HG03354 (cell line): ENCODE results near the gene LGALS3BP.
"Not testable (repeated sequence)": the region's sequence is repeated elsewhere in the genome, so short reads cannot be mapped to it uniquely, and the experiment has no call there.

Experiments
- ATAC-seq: cut with Tn5 transposase; IDR thresholded peaks from one replicate; pipeline ENCODE4 v1.9.1; 2021; ENCODE audit warnings: mild to moderate bottlenecking; ENCODE audit not compliant: unreplicated experiment, poor library complexity, severe bottlenecking

Gene LGALS3BP

DNA sequence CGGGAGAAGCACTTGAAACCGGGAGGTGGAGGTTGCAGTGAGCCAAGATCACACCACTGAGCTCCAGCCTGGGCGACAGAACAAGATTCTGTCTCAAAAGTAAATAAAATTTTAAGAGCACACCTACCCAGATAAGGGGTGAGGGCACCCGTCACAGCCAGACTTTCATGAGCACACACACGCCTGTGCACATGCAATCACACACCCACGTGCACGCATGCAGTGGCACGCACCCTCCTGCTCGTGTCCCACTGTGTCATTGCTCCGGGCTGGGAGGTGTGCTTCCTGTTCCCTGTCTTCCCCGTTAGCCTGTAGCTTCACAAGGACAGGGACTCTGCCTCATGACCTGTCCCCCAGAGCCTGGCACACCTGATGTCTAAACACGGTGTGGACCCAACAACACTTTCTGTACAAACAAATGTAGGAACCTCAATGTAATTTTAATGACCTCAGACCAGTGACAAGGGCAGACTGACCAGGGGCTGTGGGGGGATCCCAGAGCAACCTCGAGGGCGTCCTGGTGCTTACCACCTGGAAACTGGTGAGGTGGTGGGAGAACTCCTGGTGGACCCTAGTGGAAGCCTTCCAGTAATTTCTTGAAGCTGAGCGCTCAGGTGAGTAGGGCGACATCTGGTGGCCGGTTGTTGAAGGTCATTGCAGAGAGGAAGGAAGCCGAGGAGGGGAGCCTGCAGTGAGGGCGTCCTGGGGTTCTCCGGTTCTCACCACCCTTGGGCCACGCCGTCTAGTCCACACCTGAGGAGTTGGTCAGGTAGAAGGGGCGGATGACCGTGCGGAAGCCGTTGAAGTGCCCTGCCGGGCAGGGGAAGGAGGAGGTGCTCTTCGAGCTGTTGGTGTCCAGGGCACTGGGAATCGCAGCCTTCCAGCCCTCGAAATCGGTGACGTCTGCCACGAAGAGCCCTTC, 8.6 kb downstream of the LGALS3BP start:
- ATAC-seq: no peak

DNA sequence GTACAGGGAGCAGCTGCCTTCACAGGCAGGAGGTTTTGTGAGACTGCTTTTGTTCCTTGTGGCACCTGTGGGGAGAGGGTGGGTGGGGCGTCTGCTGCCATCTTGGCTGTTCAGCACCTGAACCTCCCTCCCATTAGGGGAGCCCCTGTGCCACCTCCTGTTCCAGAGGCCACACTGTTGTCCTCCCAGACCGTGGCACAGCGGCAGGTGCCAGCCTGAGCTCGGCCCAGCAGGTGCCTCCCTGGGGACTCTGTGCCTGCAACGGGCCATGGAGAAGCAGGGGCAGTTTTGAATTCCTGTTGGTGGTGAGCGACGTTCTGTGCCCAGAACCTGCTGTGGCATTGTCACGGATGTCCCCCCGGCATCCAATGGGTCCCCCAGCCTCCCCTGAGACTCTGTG, 9.9 kb downstream of the LGALS3BP start:
- ATAC-seq: no peak

DNA sequence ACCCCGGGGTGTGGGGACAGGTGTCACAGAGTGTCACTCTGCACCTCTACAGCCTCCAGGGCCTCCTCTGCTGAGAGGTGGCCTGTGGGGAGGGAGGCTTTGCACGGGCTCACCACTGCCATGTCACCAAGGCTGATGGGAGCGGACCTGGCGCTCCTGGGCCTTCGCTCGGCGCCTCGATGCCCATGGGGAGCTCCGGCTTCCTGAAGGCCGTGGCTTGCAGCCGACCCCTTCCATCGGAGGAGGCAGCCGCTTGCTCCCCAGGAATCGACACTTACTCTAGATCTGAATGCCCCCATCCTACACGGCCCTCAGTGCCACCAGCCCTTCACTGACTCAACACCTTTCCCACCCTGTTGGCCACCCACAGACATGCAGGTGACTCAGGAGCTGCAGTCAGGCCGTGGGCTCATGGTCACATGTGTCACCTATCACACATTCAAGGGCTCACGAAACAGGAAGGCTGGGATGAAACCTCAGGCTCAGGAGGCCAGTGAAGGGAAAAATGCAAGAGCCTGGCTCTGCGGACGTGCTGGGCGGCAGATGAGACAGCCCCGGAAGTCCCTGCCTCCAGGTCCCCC, 11.9 kb downstream of the LGALS3BP start:
- no peak for ATAC-seq

DNA sequence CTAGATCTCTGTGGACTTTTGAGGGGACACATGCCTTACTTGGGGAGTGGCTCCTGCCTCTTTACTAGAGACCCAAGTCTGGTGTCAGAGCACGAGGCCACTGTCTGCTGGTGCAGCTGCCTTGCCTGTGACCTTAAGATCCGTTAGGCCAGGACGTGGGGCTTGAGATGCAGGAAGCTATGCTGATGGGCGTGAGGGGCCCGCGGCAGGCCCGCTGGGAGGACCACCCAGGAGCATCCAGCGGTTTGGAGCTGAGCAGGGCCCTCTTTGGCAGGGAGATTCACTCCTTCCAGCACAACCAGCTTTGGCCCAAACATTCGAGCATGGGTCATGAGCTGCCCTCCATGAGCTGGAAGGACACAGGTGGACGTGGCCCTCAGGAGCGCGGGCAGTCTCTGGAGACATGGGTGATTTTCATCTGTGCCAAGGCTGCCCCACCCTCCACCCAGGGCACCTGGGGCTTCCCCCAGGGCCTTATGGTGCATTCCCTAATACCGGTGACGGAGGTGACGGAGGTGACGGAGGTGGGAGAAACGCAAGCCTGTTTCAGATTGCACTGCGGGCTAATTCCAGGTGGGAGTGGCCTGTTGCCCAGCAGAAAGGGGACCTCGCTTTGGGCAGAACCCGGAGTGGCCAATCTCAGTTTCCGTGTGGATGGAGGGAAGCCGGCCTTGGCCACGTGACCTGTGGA, 12.7 kb downstream of the LGALS3BP start:
- ATAC-seq: no peak

DNA sequence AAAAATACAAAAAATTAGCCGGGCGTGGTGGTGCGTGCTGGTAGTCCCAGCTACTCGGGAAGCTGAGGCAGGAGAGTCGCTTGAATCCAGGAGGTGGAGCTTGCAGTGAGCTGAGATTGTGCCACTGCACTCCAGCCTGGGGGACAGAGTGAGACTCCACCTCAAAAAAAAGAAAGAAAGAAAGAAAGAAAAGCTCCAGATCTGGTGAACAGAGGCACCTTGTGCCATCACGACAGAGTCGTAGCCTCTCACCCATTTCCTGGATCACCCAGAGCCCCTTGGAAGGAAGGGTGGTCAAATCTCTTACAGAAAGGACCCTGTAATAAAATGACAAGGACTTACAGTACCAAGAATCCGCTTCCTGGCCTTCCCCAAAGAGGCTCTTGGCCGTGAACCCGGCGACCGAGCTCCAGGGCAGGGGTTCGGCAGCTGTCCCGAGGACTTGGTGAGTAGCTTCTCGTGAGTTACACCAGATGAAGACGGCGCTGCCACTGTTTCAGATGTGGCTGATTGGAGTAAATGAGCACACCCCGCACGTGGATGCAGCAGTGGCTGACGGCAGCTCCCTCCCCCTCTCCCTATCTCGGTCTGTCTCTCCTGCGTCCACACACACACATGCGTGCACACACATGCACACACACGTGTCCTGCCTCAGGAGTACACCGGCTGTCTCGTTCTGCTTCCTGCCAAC, 13.5 kb downstream of the LGALS3BP start:
- ATAC-seq: no peak

DNA sequence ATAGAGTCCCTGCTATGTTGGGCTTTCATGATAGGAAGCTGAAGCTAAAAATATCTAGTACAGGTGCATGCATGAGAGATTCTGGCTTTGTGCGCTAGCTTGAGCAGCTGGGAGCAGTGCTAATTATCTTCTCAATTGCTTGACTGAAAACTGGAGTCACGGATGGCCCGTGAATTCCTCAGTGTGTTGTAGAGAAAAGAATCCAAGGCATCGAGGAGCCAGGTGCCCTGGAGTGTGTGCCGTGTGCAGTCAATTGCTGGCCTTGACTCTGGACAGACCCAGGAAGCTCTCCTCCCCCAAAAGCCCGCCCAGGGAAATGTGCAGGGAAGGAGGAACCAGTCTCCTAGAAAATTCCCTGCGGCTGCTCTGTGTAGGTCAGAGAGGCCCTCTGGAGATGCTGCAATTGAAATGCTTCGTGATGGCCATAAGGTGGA, 14.2 kb downstream of the LGALS3BP start:
- ATAC-seq: no peak

DNA sequence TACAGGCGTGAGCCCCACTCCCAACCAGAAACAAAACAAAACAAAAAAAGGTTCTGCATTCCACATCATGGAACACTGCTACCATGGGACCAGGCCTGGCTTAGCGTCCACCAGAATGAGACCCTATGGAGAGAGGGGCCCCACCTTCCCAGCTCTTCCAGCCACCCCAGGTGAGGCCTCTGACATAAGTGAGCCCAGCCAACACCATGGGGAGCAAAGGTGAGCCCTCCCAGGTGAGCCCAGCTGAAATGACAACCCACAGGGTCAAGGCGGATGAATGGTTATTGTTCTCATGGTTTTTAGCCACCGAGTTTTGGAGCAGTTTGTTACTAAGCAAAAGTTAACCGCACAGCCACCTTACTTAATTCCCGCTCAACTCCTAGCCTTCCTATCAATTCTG, 16.3 kb downstream of the LGALS3BP start:
- no peak for ATAC-seq

DNA sequence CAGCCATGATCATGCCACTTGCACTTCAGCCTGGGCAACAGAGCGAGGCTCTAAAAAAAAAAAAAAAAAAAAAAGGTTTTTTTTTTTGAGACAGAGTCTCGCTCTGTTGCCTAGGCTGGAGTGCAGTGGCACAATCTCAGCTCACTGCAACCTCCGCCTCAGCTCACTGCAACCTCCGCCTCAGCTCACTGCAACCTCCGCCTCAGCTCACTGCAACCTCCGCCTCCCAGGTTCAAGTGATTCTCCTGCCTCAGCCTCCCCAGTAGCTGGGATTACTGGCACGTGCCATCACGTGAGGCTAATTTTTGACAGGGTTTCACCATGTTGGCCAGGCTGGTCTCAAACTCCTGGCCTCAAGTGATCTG, 16.8 kb downstream of the LGALS3BP start:
- not testable (repeated sequence) for ATAC-seq

DNA sequence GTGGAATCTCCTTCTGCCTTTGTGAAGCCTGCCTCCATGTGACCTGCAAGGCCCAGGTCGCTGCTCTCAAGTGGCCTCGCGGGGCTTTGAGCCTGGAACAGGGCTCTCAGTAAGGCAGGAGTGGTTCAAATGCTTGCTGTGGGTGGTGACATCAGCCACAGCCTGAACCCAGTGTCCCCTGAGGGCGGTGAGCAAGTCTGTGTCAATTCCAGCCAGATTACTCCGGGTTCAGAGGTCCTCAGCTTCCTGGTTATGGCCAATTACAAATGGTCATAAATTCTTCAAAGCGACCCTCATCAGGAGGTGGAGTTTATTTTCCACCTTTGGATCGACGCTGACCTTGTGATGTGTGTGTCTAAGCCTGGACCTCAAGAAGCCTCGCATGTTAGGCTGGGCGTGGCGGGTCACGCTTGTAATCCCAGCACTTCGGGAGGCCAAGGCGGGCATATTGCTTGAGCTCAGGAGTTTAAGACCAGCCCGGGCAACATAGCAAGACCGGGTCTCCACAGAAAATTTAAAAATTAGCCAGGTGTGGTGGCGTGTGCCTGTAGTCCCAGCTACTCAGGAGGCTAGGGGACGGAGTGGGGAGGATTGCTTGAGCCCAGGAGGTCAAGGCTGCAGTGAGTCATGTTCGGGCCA, 17.3 kb downstream of the LGALS3BP start:
- ATAC-seq: no peak

DNA sequence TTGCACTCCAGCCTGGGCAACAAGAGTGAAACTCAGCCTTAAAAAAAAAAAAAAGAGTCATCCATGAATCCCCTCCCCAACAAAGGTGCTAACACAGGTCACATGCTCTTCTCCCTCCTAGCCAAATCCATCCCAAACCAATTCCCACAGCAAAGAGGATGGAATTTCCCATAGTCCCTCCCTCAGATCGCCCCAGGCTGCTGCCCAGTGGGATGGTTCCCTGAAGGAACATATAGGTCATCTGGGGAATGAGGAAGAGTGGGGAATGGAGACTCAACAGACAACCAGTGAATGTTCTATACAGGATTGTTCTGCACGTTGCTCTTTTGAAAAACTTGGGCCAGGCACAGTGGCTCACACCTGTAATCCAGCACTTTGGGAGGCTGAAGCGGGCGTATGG, 18.2 kb downstream of the LGALS3BP start:
- no peak for ATAC-seq

DNA sequence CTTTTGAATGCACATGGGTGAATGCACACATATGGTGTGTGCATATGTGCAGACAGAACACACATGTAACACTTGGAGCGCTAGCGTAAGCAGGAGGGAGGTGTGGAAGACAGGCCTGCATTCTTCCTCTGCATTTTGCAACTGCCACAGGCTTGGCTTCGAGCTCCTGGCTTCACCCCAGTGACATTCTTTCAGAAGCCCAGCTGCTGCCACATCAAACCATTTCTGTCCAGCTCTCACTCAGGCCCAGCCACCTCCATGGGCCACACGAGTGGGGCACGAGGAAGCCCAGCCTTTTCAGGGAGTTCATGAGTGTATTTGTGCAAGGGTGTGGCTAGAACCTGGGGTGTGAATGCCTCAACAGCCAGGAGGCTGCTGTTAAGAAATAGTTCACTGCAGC, 18.8 kb downstream of the LGALS3BP start:
- ATAC-seq: no peak

DNA sequence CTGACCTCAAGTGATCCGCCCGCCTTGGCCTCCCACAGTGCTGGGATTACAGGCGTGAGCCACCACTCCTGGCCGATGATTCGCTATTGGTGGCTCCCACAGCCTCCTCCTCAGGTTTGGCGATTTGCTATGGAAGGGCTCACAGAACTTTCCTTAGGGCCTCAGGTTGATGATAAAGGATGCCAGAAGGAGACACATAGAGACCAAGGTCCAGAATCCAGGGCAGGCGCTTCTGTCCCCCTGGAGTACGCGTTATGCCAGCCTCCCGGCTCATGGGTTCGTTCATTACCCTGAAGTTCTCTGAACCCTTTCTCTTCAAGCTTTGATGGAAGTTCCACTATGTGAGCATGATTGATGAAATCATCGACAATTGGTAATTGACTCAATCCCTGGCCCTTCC, 19.9 kb downstream of the LGALS3BP start:
- no peak for ATAC-seq

DNA sequence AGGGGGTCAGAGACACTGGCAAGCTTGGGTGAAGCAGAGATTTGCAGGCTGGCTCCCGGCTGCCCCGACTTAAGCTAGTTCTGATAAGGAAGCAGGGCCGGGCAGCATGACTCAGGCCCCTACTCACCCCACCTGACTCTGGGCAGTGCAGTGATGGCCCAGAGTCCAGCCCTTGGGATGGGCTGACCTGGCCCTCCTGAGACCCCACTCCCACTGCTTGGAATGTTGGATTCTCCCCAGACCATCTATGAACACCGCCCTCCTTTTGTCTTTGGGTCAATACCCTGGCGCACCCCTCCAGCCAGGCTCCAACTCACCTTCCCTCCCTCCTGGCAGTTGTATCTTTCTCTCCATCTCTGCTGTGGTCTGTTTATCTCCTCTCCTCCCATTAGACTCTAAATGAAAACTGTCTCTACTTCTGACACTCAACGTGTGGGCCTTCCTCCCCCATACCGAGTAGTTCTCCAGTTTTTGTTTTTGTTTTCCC, 21.0 kb downstream of the LGALS3BP start:
- ATAC-seq: no peak

DNA sequence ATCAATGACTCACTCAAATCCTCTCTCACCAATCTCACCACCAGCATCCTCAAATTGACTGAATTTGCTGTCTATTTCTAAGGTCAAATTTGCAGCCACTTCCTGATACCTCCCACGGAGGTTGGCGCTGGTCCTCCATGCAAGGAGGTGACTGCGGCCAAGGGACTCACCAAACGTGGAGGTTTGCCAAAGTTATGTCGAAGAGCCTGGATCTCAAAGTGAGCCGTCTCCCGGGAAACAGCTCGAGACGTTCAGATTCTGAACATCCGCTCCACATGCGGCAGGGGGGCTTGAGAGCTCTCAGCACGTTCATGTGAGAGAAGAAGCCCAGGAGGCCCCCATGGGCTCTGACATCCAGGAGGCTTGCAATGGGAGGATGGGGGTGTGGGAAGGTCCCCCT, 22.6 kb downstream of the LGALS3BP start:
- no peak for ATAC-seq

DNA sequence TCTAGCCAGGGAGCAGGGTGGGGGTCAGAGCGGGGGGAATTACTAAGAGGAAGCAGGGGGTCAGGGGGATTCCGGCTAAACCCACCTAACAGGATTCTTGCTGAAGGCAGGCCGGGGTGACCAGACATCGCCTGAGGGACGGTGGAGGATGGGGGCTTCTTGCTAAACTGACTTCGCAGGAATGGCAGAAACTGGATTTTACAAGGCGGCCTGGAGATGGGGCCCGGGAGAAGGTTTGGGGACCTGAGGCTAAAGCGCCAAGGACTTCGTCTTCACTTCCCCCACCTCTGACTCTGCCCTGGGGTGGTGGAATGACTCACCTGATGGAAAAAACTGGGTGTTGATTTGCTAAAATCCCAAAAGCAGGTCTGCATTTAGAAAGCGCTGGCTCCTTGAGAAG, 23.5 kb downstream of the LGALS3BP start:
- ATAC-seq: no peak

DNA sequence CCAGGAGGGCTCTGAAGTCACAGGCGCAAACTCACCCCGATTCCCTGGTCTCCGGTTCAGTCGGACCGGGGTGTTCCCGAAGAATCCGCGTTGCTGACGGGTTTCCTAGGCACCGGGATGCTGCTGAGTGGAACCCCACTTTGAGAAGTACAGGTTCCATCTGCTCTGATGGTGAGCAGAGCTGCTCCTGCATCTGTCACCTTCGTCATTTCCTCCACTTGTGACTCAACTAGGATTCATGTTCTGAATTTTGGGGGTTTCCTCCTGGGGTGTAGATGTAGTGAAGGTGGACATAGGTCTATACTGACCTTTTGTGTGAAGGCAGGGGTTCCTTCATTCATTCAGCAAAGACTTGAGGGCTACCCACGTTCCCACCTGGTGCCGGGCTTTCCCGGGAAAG, 25.0 kb downstream of the LGALS3BP start:
- ATAC-seq: no peak

DNA sequence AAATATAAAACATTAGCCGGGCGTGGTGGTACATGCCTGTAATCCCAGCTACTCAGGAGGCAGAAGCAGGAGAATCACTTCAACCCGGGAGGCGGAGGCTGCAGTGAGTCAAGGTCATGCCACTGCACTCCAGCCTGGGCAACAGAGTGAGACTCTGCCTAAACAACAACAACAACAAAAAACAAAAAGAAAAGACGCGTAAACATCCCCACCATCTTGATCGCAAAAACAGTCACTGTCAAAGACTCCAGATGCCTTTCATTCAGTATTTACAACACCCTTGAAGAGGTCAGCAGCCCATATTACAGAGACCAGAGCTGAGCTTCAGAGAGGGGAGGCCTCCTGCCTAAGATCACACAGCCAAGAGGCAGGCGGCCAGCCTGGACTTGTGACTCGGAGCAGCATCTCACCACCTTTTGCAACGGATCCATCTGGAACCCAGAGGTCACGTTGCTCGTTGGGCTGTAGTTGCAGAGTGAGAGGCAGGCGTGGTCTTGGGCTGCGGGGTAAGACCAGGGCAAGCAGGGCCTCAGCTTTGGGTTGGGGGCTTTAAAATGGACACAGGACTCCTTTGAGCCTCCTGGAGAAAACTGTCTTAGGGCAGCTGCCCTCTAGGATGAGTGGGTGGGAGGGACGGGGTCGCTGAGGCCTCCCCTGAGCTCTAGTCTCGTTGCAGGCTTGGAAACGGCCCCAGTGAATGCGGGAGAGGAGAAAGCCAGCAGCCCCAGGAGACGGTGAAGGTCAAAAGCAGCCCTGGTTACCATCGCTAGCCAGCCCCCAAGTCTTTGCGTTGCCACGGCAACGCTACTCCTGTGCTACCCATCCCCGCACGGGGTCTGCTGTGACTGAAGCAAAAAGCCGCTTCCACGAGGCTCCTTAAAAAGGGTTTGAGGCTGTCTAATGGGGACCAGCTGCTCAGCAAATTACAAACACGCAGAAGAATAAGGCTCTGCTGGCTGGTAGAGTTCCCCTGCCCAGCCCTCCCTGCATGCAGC, 26.1 kb downstream of the LGALS3BP start:
- no peak for ATAC-seq

DNA sequence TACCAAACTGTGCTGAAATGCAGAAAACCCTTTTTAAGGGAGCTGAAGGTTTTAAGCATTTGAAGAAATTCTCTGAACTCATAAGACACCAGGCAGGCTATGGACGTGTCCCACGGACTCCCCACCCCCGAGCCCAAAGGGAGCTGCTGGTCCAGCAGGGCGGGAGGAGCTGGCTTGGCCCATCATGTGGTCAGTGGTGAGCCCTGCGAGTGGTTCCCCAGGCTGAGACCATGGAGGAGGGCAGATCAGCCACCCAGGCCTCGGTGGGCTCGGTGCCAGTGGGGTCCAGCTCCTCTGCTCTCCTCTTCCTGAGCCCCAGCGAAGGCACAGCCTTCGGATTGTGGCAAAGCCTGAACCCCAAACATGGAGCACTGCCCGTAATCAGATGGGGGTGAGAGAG, 27.0 kb downstream of the LGALS3BP start:
- no peak for ATAC-seq
